Stomach (tissue), 9 donors: Measurements from ENCODE around the gene NPC2. TPM values are rescaled to one million over a fixed set of nuclear protein-coding genes. Genes with fewer than 3 reads are reported as not detected.

Experiments
- DNase-seq, 2 donors: peaks; one replicate each; pipeline versions ENCODE4 v3.0.0 to v3.0.0-alpha.2; 2013 to 2019
- H3K27ac ChIP-seq, 5 donors: fragments of 200-600 bp in 4 of 5; sonication (generic) in 4 of 5; one replicate each; pipeline ENCODE4 v1.5.1; 2013 to 2019; ENCODE audit warnings: mild to moderate bottlenecking in 1 of 5, moderate library complexity in 1 of 5
- H3K27me3 ChIP-seq, 3 donors: fragments of 200-600 bp; sonication (generic); one replicate each; pipeline ENCODE4 v1.5.1; 2017 to 2019; ENCODE audit warnings: mixed run types in 1 of 3
- H3K36me3 ChIP-seq, 4 donors: fragments of 200-600 bp; sonication (generic); 1 replicate in 3 of 4; 2 replicates in 1 of 4; pipeline ENCODE4 v1.5.1; 2016 to 2019
- H3K4me1 ChIP-seq, 4 donors: fragments of 200-600 bp; sonication (generic); one replicate each; pipeline ENCODE4 v1.5.1; 2016 to 2019
- H3K4me3 ChIP-seq, 4 donors: fragments of 200-600 bp; sonication (generic) in 3 of 4; one replicate each; pipeline ENCODE4 v1.5.1; 2016 to 2019; ENCODE audit warnings: mild to moderate bottlenecking in 1 of 4
- H3K9me3 ChIP-seq, 4 donors: fragments of 200-600 bp; sonication (generic); one replicate each; pipeline ENCODE4 v1.5.1; 2016 to 2019
- EP300 ChIP-seq: sonication (generic); formaldehyde crosslinking; IDR thresholded peaks from one replicate; pipeline ENCODE4 v1.6.1; 2017; ENCODE audit warnings: antibody characterized with exemption
- POLR2A ChIP-seq, 4 donors: fragments of 450-650 bp; IDR thresholded peaks; one replicate each; pipeline ENCODE4 v1.6.1; 2016; ENCODE audit warnings: antibody characterized with exemption in 4 of 4, control low read depth in 2 of 4, mild to moderate bottlenecking in 1 of 4, moderate library complexity in 1 of 4
- POLR2AphosphoS5 ChIP-seq, 3 donors: sonication (generic); formaldehyde crosslinking; IDR thresholded peaks; one replicate each; pipeline ENCODE4 v1.6.1; 2016; ENCODE audit warnings: antibody characterized with exemption in 3 of 3
- whole genome bisulfite sequencing, 5 donors: extraction: QIAGEN DNeasy Blood & Tissue Kit in 3 of 5; methylation state at CpG; one replicate each; pipeline versions ENCODE4 v1.1.5 to v1.1.7; 2013 to 2018; 5-methylcytosine and 5-hydroxymethylcytosine counted together
- intact Hi-C: fragments of 100-400 bp; cut with DNase I; formaldehyde crosslinking; loops from one replicate; pipeline ENCODE4 v1.15.1; 2023; ENCODE audit warnings: low total_unique reads
- polyA plus RNA-seq, 3 donors: library from polyadenylated mRNA; stranded (reverse); fragments of 200-250 nt; gene quantifications; one replicate each; pipeline ENCODE4 v1.2.3, GENCODE V29; 2013
- total RNA-seq, 5 donors: library from RNA; depleted of rRNA; stranded (reverse); fragments of >200 nt; gene quantifications; one replicate each; pipeline versions ENCODE4 v1.1.0 to v1.2.3, GENCODE V29; 2014 to 2016
- TF ChIP-seq, protein P1 (sequence below), 7 experiments: fragments of 450-650 bp in 4 of 7; fragments of 200-600 bp in 3 of 7; sonication (generic) in 3 of 7; IDR thresholded peaks; one replicate each; pipeline ENCODE4 v1.5.1; 2016 to 2019; ENCODE audit warnings: antibody characterized with exemption in 7 of 7, control low read depth in 2 of 7, mild to moderate bottlenecking in 1 of 7
- donor health status: healthy with polysubstance abuse.
- donor health status: Bipolar disorder and iron deficiency.
- donor health status: healthy.

NPC2 gene
- total and polyA plus RNA-seq, 8 donors, result 62.6 to 186 (median 129) TPM

DNA sequence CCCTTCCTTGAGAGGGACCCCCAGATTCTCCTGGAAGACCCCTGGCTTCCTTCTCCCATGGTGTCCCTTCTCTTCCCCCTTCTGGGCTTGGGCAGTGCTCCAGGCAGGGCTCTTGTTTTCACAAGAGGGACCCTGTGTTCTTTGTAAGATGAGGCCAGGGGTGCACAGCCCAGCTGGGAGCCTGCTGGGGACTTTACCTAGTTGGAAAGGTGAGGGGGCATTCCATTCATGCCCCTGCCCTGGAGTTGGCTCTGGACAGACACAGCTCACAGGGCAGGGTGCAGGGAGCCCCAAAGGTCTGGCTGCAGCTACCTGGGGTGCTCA is 31.7 kb upstream of the NPC2 start:
- DNase-seq, result no peak
- H3K4me1 ChIP-seq, result no peaks in the 10 kb centered on the region
- H3K27me3 ChIP-seq, result peaks cover 0 to 8% (median 0%) of the 10 kb centered on the region in 3 donors
- H3K27ac ChIP-seq, result no peak overlapping the region
- H3K36me3 ChIP-seq, result peaks cover 0 to 17% (median 4%) of the 10 kb centered on the region in 4 donors
- no peak overlapping the region for H3K4me3 ChIP-seq
- TF ChIP-seq EP300 (no peak), POLR2A (IDR thresholded peaks at IDR 0.05) (no peak)
- H3K9me3 ChIP-seq, result no peaks in the 10 kb centered on the region
- intact Hi-C loops, result no loop called here

GRCh38 chr14:74524076-74524811 is 31.1 kb upstream of the NPC2 start:
- peaks cover 0 to 8% (median 0%) of the 10 kb centered on the region in 3 donors for H3K27me3 ChIP-seq
- 41 to 73% (median 61%) methylated on average over 3 to 14 of the region's 14 CpGs for WGBS, 5 donors
- no peaks in the 10 kb centered on the region for H3K9me3 ChIP-seq
- no peak overlapping the region for H3K27ac ChIP-seq
- H3K36me3 ChIP-seq, result peaks cover 0 to 17% (median 4%) of the 10 kb centered on the region in 4 donors
- DNase-seq, result no peak
- H3K4me3 ChIP-seq, result no peak overlapping the region
- intact Hi-C loops, result no loop called here
- no peak for TF ChIP-seq EP300
- TF ChIP-seq, protein P1, sequence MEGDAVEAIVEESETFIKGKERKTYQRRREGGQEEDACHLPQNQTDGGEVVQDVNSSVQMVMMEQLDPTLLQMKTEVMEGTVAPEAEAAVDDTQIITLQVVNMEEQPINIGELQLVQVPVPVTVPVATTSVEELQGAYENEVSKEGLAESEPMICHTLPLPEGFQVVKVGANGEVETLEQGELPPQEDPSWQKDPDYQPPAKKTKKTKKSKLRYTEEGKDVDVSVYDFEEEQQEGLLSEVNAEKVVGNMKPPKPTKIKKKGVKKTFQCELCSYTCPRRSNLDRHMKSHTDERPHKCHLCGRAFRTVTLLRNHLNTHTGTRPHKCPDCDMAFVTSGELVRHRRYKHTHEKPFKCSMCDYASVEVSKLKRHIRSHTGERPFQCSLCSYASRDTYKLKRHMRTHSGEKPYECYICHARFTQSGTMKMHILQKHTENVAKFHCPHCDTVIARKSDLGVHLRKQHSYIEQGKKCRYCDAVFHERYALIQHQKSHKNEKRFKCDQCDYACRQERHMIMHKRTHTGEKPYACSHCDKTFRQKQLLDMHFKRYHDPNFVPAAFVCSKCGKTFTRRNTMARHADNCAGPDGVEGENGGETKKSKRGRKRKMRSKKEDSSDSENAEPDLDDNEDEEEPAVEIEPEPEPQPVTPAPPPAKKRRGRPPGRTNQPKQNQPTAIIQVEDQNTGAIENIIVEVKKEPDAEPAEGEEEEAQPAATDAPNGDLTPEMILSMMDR (IDR thresholded peaks at IDR 0.05), result no peak
- no peak for TF ChIP-seq POLR2AphosphoS5 (IDR thresholded peaks at IDR 0.05)
- no peak for TF ChIP-seq POLR2A (IDR thresholded peaks at IDR 0.05)
- no peaks in the 10 kb centered on the region for H3K4me1 ChIP-seq

GRCh38 chr14:74522740-74523139 is 29.6 kb upstream of the NPC2 start:
- Histone ChIP-seq H3K27ac (no peak overlapping the region), H3K9me3 (no peaks in the 10 kb centered on the region), H3K36me3 (peaks cover 0 to 25% (median 4%) of the 10 kb centered on the region in 4 donors), H3K4me3 (no peak overlapping the region), H3K4me1 (no peaks in the 10 kb centered on the region), H3K27me3 (peaks cover 0 to 8% (median 0%) of the 10 kb centered on the region in 3 donors)
- intact Hi-C loops, result no loop called here
- WGBS, 5 donors, result 83 to 100% (median 90%) methylated on average over 1 to 7 of the region's 7 CpGs
- TF ChIP-seq EP300, result no peak
- TF ChIP-seq POLR2A (IDR thresholded peaks at IDR 0.05), result no peak
- TF ChIP-seq POLR2AphosphoS5 (IDR thresholded peaks at IDR 0.05), result no peak
- TF ChIP-seq, protein P1 (IDR thresholded peaks at IDR 0.05), result no peak
- DNase-seq, result no peak

GRCh38 chr14:74521756-74522155 is 28.7 kb upstream of the NPC2 start:
- Histone ChIP-seq H3K9me3 (no peaks in the 10 kb centered on the region), H3K36me3 (peaks cover 0 to 31% (median 6%) of the 10 kb centered on the region in 4 donors), H3K27me3 (peaks cover 0 to 8% (median 0%) of the 10 kb centered on the region in 3 donors), H3K4me1 (no peaks in the 10 kb centered on the region), H3K27ac (no peak overlapping the region), H3K4me3 (no peak overlapping the region)
- no peak for DNase-seq
- intact Hi-C loops, result no loop called here
- TF ChIP-seq POLR2A (IDR thresholded peaks at IDR 0.05) (no peak), EP300 (no peak), POLR2AphosphoS5 (IDR thresholded peaks at IDR 0.05) (no peak)
- TF ChIP-seq, protein P1 (IDR thresholded peaks at IDR 0.05), result no peak
- WGBS, 5 donors, result 80 to 87% (median 84%) methylated on average over 10 of the region's 10 CpGs
